ENCODE measurements around the gene DLG2. TPM values are rescaled to one million over a fixed set of nuclear protein-coding genes. Genes with fewer than 3 reads are reported as not detected.
A peak's percentile ranks its signal among the peaks of the same experiment; 100 is the strongest.

Gene DLG2
- total RNA-seq, 1 donor from 2014 or later: 1.8 TPM

GRCh38 chr11:83921447-83922192 is 1705.5 kb downstream of the DLG2 start:
- Histone ChIP-seq H3K79me2 (ENCODE audit: insufficient read depth, low read length) (no peaks in the 10 kb centered on the region), H3K27me3 (ENCODE audit: insufficient read depth, low read length) (no peaks in the 10 kb centered on the region), H3K4me2 (ENCODE audit: low read length) (no peak overlapping the region), H3K9me3 (ENCODE audit: insufficient read depth, low read depth, low read length) (no peaks in the 10 kb centered on the region), H3K4me3 (ENCODE audit: insufficient read depth, low read depth, low read length) (no peak overlapping the region), H2AFZ (ENCODE audit: low read depth, low read length) (no peak overlapping the region), H3K36me3 (ENCODE audit: insufficient read depth, low read length) (no peaks in the 10 kb centered on the region), H3K27ac (ENCODE audit: low read depth, low read length) (no peak overlapping the region), H3K4me1 (ENCODE audit: insufficient read depth, low read length) (no peaks in the 10 kb centered on the region), H4K20me1 (ENCODE audit: insufficient read depth, low read length) (no peaks in the 10 kb centered on the region), H3K9ac (ENCODE audit: low read length) (no peak overlapping the region)
- no peak overlapping the region for H3K27ac Mint-ChIP-seq (ENCODE audit: unreplicated experiment)
- H3K36me3 Mint-ChIP-seq (ENCODE audit: low read depth, unreplicated experiment): no peaks in the 10 kb centered on the region
- H3K27me3 Mint-ChIP-seq (ENCODE audit: low read depth, unreplicated experiment): peaks cover 3% of the 10 kb centered on the region
- no peaks in the 10 kb centered on the region for H3K9me3 Mint-ChIP-seq (ENCODE audit: unreplicated experiment)
- FAIRE-seq (no peak), DNase-seq (ENCODE audit: low read depth) (no peak)
- H3K4me3 Mint-ChIP-seq (ENCODE audit: unreplicated experiment): no peak overlapping the region
- no peak for TF ChIP-seq EZH2 (IDR thresholded peaks at IDR 0.05; ENCODE audit: insufficient read depth, low read length)
- TF ChIP-seq CTCF (IDR thresholded peaks at IDR 0.05; ENCODE audit: insufficient read depth, low read depth, low read length): no peak
- peaks cover 3% of the 10 kb centered on the region for H3K4me1 Mint-ChIP-seq (ENCODE audit: low read depth, unreplicated experiment)

- Histone ChIP-seq H3K27me3 (ENCODE audit: insufficient read depth, low read length) (no peaks in the 10 kb centered on the region), H3K36me3 (ENCODE audit: insufficient read depth, low read length) (no peaks in the 10 kb centered on the region), H3K4me3 (ENCODE audit: insufficient read depth, low read depth, low read length) (no peak overlapping the region), H3K4me2 (ENCODE audit: low read length) (no peak overlapping the region), H3K9me3 (ENCODE audit: insufficient read depth, low read depth, low read length) (no peaks in the 10 kb centered on the region), H2AFZ (ENCODE audit: low read depth, low read length) (no peak overlapping the region), H3K9ac (ENCODE audit: low read length) (no peak overlapping the region), H4K20me1 (ENCODE audit: insufficient read depth, low read length) (no peaks in the 10 kb centered on the region), H3K27ac (ENCODE audit: low read depth, low read length) (no peak overlapping the region), H3K79me2 (ENCODE audit: insufficient read depth, low read length) (no peaks in the 10 kb centered on the region), H3K4me1 (ENCODE audit: insufficient read depth, low read length) (no peaks in the 10 kb centered on the region)
- Mint-ChIP-seq H3K27ac (ENCODE audit: unreplicated experiment) (no peak overlapping the region), H3K27me3 (ENCODE audit: low read depth, unreplicated experiment) (peaks cover 3% of the 10 kb centered on the region), H3K9me3 (ENCODE audit: unreplicated experiment) (no peaks in the 10 kb centered on the region), H3K4me3 (ENCODE audit: unreplicated experiment) (no peak overlapping the region), H3K4me1 (ENCODE audit: low read depth, unreplicated experiment) (peaks cover 3% of the 10 kb centered on the region), H3K36me3 (ENCODE audit: low read depth, unreplicated experiment) (no peaks in the 10 kb centered on the region)
- TF ChIP-seq CTCF (IDR thresholded peaks at IDR 0.05; ENCODE audit: insufficient read depth, low read depth, low read length) (no peak), EZH2 (IDR thresholded peaks at IDR 0.05; ENCODE audit: insufficient read depth, low read length) (no peak)
- no peak for FAIRE-seq
- peak; percentile 2 for DNase-seq (ENCODE audit: low read depth)
These were observed 1708.7 kb downstream of the DLG2 start for GRCh38 chr11:83918476-83918875.

DNA sequence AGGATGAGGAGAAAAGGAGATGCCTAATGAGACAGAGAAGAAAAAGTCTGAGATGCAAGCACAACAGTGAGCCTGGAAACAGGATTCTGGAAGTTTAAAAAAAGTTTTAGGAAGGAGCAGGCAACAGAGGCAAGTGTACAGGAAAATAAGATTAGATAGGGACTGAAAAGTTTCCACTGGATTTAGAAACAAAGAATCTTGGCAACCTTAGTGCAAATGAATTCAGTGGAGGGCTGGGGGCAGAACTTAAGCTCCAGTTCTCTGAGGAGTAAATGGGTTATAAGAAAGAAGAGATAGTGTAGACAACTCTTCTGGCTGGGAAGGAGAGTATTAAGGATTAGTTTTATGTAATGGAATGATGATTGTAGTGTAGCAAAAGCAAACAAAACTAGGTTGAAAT is 1712.1 kb downstream of the DLG2 start:
- no peak overlapping the region for H3K4me3 ChIP-seq (ENCODE audit: insufficient read depth, low read depth, low read length)
- no peak overlapping the region for H3K4me2 ChIP-seq (ENCODE audit: low read length)
- no peak overlapping the region for H3K4me3 Mint-ChIP-seq (ENCODE audit: unreplicated experiment)
- H3K27me3 ChIP-seq (ENCODE audit: insufficient read depth, low read length): no peaks in the 10 kb centered on the region
- TF ChIP-seq EZH2 (IDR thresholded peaks at IDR 0.05; ENCODE audit: insufficient read depth, low read length): no peak
- TF ChIP-seq CTCF (IDR thresholded peaks at IDR 0.05; ENCODE audit: insufficient read depth, low read depth, low read length): no peak
- no peaks in the 10 kb centered on the region for H3K9me3 ChIP-seq (ENCODE audit: insufficient read depth, low read depth, low read length)
- no peaks in the 10 kb centered on the region for H3K79me2 ChIP-seq (ENCODE audit: insufficient read depth, low read length)
- H4K20me1 ChIP-seq (ENCODE audit: insufficient read depth, low read length): no peaks in the 10 kb centered on the region
- H3K27ac Mint-ChIP-seq (ENCODE audit: unreplicated experiment): no peak overlapping the region
- no peaks in the 10 kb centered on the region for H3K36me3 Mint-ChIP-seq (ENCODE audit: low read depth, unreplicated experiment)
- H3K27ac ChIP-seq (ENCODE audit: low read depth, low read length): no peak overlapping the region
- no peak for FAIRE-seq
- no peaks in the 10 kb centered on the region for H3K27me3 Mint-ChIP-seq (ENCODE audit: low read depth, unreplicated experiment)
- no peaks in the 10 kb centered on the region for H3K9me3 Mint-ChIP-seq (ENCODE audit: unreplicated experiment)
- DNase-seq (ENCODE audit: low read depth): no peak
- H2AFZ ChIP-seq (ENCODE audit: low read depth, low read length): no peak overlapping the region
- no peaks in the 10 kb centered on the region for H3K36me3 ChIP-seq (ENCODE audit: insufficient read depth, low read length)
- peaks cover 3% of the 10 kb centered on the region for H3K4me1 Mint-ChIP-seq (ENCODE audit: low read depth, unreplicated experiment)
- H3K9ac ChIP-seq (ENCODE audit: low read length): no peak overlapping the region
- H3K4me1 ChIP-seq (ENCODE audit: insufficient read depth, low read length): no peaks in the 10 kb centered on the region
